Testis (tissue), 2 donors: ENCODE data around the gene AMIGO2.

ENCODE experiments used
- POLR2A ChIP-seq: fragments of 450-650 bp; IDR thresholded peaks from one replicate; pipeline ENCODE4 v1.6.1; 2017; ENCODE audit warnings: antibody characterized with exemption, mild to moderate bottlenecking, moderate library complexity
- TF ChIP-seq, protein P1 (sequence below), 3 experiments: fragments of 450-650 bp in 2 of 3; fragments of 200-600 bp in 1 of 3; sonication (generic) in 1 of 3; IDR thresholded peaks; one replicate each; pipeline ENCODE4 v1.5.1; 2016 to 2019; ENCODE audit warnings: antibody characterized with exemption in 3 of 3, mild to moderate bottlenecking in 2 of 3, moderate library complexity in 1 of 3

DNA sequence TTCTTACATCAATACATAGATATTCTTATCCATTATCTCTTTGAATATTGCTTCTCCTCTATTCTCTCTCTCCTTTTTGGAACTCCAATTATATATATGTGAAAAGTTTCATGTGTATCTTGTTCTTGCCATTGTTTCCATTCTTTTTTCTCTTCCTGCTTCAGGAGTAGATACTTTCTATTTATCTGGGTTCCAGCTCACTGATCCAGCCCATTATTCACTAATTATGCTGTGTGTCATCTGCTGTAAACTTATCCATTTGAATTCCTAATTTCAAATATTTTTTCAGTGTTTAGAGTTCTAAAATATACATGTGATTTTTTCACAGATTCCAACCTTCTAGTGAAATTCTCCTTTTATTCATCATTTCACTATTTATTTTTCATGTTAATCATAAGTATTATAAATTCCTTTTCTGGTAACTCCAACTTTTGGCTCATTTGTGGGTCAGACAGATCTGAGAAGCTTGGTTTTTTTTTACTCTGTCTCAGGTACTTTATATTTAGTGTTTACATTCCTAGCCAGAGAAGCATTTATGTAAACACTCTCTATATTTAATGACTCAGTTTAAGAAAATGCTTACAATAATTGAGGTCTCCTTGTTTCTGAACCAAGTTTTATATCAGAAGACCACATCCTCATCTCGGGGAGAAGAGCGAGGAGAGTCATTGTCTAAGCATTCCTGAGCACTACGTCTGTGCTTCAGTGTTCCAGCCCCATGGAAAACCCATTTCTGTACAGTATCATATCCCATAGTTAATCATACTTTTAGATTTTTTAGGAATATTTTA, 15.9 kb upstream of the AMIGO2 start:
- TF ChIP-seq, protein P1, sequence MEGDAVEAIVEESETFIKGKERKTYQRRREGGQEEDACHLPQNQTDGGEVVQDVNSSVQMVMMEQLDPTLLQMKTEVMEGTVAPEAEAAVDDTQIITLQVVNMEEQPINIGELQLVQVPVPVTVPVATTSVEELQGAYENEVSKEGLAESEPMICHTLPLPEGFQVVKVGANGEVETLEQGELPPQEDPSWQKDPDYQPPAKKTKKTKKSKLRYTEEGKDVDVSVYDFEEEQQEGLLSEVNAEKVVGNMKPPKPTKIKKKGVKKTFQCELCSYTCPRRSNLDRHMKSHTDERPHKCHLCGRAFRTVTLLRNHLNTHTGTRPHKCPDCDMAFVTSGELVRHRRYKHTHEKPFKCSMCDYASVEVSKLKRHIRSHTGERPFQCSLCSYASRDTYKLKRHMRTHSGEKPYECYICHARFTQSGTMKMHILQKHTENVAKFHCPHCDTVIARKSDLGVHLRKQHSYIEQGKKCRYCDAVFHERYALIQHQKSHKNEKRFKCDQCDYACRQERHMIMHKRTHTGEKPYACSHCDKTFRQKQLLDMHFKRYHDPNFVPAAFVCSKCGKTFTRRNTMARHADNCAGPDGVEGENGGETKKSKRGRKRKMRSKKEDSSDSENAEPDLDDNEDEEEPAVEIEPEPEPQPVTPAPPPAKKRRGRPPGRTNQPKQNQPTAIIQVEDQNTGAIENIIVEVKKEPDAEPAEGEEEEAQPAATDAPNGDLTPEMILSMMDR (IDR thresholded peaks at IDR 0.05) = no peak
- TF ChIP-seq POLR2A = no peak
